Measurements from ENCODE around the gene XIST. TPM values are rescaled to one million over a fixed set of nuclear protein-coding genes. Genes with fewer than 3 reads are reported as not detected.

XIST gene
- total RNA-seq, 4 donors from 2014 or later, result 0.19 to 99.0 (median 47.2) TPM; not detected in 1

DNA sequence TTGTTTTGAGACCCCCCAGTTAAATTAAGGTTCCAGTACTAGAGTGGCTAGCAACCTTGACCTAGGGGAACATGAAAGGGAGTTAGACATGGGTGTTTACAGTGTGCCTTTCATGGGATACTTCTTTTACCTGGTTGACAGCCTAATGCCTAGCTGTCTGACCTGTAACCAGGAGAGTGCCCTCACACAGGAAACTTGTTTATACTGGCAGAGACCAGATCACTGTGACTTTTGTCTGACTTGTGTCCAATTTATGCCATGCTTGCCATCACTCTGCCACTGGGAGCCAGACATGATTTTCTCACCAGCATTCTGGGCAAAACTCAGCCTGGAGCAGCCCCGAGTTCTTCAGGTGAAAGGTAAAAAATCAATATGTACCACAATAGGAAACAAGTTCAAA lies 16.4 kb upstream of the XIST start:
- H3K4me1 ChIP-seq, result peaks cover 0 to 1% (median 0%) of the 10 kb centered on the region in 3 donors
- TF ChIP-seq, protein P1, sequence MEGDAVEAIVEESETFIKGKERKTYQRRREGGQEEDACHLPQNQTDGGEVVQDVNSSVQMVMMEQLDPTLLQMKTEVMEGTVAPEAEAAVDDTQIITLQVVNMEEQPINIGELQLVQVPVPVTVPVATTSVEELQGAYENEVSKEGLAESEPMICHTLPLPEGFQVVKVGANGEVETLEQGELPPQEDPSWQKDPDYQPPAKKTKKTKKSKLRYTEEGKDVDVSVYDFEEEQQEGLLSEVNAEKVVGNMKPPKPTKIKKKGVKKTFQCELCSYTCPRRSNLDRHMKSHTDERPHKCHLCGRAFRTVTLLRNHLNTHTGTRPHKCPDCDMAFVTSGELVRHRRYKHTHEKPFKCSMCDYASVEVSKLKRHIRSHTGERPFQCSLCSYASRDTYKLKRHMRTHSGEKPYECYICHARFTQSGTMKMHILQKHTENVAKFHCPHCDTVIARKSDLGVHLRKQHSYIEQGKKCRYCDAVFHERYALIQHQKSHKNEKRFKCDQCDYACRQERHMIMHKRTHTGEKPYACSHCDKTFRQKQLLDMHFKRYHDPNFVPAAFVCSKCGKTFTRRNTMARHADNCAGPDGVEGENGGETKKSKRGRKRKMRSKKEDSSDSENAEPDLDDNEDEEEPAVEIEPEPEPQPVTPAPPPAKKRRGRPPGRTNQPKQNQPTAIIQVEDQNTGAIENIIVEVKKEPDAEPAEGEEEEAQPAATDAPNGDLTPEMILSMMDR (IDR thresholded peaks at IDR 0.05), result no peak
- no peak for TF ChIP-seq POLR2A (IDR thresholded peaks at IDR 0.05)
- H3K27me3 ChIP-seq, result peaks cover 0 to 3% (median 0%) of the 10 kb centered on the region in 4 donors
- no peak overlapping the region for H3K4me3 ChIP-seq
- intact Hi-C loops (cut with DNase I), result no loop called here
- no peaks in the 10 kb centered on the region for H3K36me3 ChIP-seq
- no peaks in the 10 kb centered on the region for H3K9me3 ChIP-seq
- no peak overlapping the region for H3K27ac ChIP-seq
- WGBS, 2 donors, result 80% methylated on average over 1 of the region's 1 CpG; no CpG with 5 or more reads in 1 of the 2 donors
- no peak for DNase-seq

DNA sequence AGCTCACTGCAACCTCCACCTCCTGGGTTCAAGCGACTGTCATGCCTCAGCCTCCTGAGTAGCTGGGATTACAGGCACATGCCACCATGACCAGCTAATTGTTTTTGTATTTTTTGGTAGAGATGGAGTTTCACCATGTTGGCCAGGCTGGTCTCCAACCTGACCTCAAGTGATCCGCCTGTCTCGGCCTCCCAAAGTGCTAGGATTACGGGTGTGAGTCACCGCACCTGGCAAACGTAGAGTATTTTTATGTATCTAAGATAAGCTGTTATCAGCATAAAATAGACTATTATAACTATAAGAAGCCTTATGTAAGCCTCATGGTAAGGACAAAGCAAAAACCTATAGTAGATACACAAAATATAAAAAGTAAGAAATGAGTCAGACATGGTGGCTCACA lies 14.6 kb upstream of the XIST start:
- Histone ChIP-seq H3K9me3 (no peaks in the 10 kb centered on the region), H3K4me1 (peaks cover 0 to 16% (median 0%) of the 10 kb centered on the region in 3 donors), H3K36me3 (no peaks in the 10 kb centered on the region), H3K27me3 (peaks cover 0 to 3% (median 0%) of the 10 kb centered on the region in 4 donors), H3K4me3 (no peak overlapping the region), H3K27ac (no peak overlapping the region)
- DNase-seq, result no peak
- intact Hi-C loops (cut with DNase I), result no loop called here
- 75 to 81% methylated on average over 2 to 5 of the region's 6 CpGs for WGBS, 2 donors
- TF ChIP-seq, protein P1 (IDR thresholded peaks at IDR 0.05), result no peak

DNA sequence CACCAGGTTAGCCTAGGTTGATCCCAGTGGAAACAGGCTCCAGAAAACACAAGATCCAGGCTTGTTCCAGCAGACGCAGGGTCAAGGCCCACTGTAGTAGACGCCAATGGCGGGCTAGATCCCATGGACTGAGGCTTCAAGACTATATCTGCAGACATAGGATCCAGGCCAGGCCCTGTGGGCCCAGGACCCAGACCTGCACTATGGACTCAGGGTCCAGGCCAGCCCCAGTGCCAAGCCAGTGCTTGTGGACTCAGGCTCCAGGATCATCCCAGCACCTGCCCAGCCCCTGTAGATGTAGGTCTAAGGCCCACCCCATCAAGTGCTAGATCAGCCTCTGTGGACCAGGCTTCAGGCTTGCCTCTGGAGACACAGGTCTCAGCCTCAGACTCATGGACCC lies 11.3 kb upstream of the XIST start:
- Histone ChIP-seq H3K36me3 (no peaks in the 10 kb centered on the region), H3K27ac (peak overlapping the region in 3 of 4 donors; percentile 30 to 79 (median 51)), H3K9me3 (no peaks in the 10 kb centered on the region), H3K27me3 (peaks cover 0 to 3% (median 0%) of the 10 kb centered on the region in 4 donors), H3K4me3 (no peak overlapping the region), H3K4me1 (peaks cover 0 to 23% (median 0%) of the 10 kb centered on the region in 3 donors)
- TF ChIP-seq, protein P1 (IDR thresholded peaks at IDR 0.05), result no peak
- no peak for TF ChIP-seq POLR2A (IDR thresholded peaks at IDR 0.05)
- intact Hi-C loops (cut with DNase I), result no loop called here
- no peak for DNase-seq
- WGBS, 2 donors, result no CpG with 5 or more reads among the region's 3 CpGs

DNA sequence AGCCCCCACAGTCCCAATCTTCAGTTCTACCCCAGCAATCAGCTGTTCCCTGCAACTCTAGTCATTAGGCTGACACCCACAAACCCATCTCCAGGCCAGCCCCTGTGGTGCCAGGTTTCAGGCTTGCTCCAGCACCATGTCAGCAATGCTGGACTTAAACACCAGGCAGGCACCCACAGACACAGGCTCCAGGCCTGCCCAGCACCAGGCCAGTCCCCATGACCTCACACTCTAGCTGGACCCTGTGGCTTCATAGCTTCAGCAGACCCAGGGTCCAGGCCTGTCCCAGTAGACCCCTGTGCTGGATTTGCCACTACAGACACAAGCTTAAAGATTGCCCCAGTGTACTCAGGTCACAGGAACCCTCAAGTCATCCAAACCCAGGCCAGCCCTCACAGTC lies 10.8 kb upstream of the XIST start:
- Histone ChIP-seq H3K4me3 (no peak overlapping the region), H3K27me3 (peaks cover 0 to 3% (median 0%) of the 10 kb centered on the region in 4 donors), H3K36me3 (no peaks in the 10 kb centered on the region), H3K27ac (peak overlapping the region in 3 of 4 donors; percentile 30 to 79 (median 51)), H3K4me1 (peaks cover 0 to 23% (median 0%) of the 10 kb centered on the region in 3 donors), H3K9me3 (no peaks in the 10 kb centered on the region)
- no peak for TF ChIP-seq POLR2A (IDR thresholded peaks at IDR 0.05)
- TF ChIP-seq, protein P1 (IDR thresholded peaks at IDR 0.05), result no peak
- DNase-seq, result no peak
- intact Hi-C loops (cut with DNase I), result no loop called here

DNA sequence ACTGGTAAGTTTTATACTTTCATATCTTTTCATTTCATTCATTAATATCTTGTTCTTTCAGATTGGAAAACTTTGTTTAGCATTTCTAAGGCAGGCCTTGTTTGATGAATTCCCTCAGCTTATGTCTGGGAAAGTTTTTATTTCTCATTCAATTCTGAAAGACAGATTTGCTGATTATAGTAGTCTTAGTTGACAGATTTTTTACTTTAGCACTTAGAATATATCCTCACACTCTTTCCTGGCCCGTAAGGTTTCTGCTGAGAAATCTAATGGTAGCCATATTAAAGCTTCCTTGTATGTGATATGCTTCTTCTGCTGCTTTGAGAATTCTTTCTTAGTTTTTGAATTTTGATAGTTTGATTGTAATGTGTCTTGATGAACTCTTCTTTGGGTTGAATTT lies 7.1 kb upstream of the XIST start:
- no peaks in the 10 kb centered on the region for H3K9me3 ChIP-seq
- TF ChIP-seq, protein P1 (IDR thresholded peaks at IDR 0.05), result no peak
- TF ChIP-seq POLR2A (IDR thresholded peaks at IDR 0.05), result no peak
- no peak overlapping the region for H3K27ac ChIP-seq
- peaks cover 0 to 23% (median 0%) of the 10 kb centered on the region in 3 donors for H3K4me1 ChIP-seq
- no peak overlapping the region for H3K4me3 ChIP-seq
- 80 to 88% methylated on average over 1 of the region's 1 CpG for WGBS, 2 donors
- intact Hi-C loops (cut with DNase I), result loop anchor here (5.0 to 10.0 kb wide), 3 partner anchors 158 to 485 kb away; no protein-coding TSS in a partner anchor
- no peaks in the 10 kb centered on the region for H3K36me3 ChIP-seq
- no peak for DNase-seq
- H3K27me3 ChIP-seq, result no peaks in the 10 kb centered on the region

Measured in esophagus squamous epithelium (tissue), 5 donors.